Activated CD8-positive, alpha-beta T cell treated with anti-CD3 and anti-CD28 coated beads for 36 hours (primary cell): Measurements from ENCODE around the gene PCSK2. TPM values are rescaled to one million over a fixed set of nuclear protein-coding genes. Genes with fewer than 3 reads are reported as not detected.

Experiments used
- ATAC-seq: fragments of 200-7000 bp; cut with Tn5 transposase; one replicate; pipeline ENCODE4 v1.10.0; 2021; ENCODE audit warnings: mild to moderate bottlenecking, moderate library complexity
- CTCF ChIA-PET: fragments of 350-600 bp; sonication (Branson Sonifier 250); formaldehyde crosslinking; loops from one replicate; lab custom pipeline; 2021; ENCODE audit warnings: antibody characterized with exemption; lab: Charles Lee
- POLR2A ChIA-PET: fragments of 350-600 bp; sonication (Branson Sonifier 250); formaldehyde crosslinking; loops from one replicate; lab custom pipeline; 2021; ENCODE audit warnings: antibody characterized with exemption; lab: Charles Lee
- DNase-seq: peaks from one replicate; pipeline ENCODE4 v3.0.0-alpha.2; 2020
- H3K27ac Mint-ChIP-seq: one replicate; pipeline ENCODE4 v1.8.0; 2021; ENCODE audit warnings: mild to moderate bottlenecking, mixed read lengths
- H3K27me3 Mint-ChIP-seq: one replicate; pipeline ENCODE4 v1.8.0; 2021; ENCODE audit warnings: mixed read lengths
- H3K36me3 Mint-ChIP-seq: one replicate; pipeline ENCODE4 v1.8.0; 2021; ENCODE audit warnings: low read depth, mixed read lengths
- H3K4me1 Mint-ChIP-seq: one replicate; pipeline ENCODE4 v1.8.0; 2021; ENCODE audit warnings: low read depth, mixed read lengths
- H3K4me3 Mint-ChIP-seq: one replicate; pipeline ENCODE4 v1.8.0; 2021; ENCODE audit warnings: mild to moderate bottlenecking, moderate library complexity, mixed read lengths
- H3K9me3 Mint-ChIP-seq: one replicate; pipeline ENCODE4 v1.8.0; 2021; ENCODE audit warnings: mixed read lengths
- intact Hi-C: fragments of 100-400 bp; cut with micrococcal nuclease; formaldehyde crosslinking; loops from one replicate; pipeline ENCODE4 v1.10.0; 2022
- total RNA-seq, 2 experiments: library from RNA; stranded (reverse); gene quantifications; one replicate each; pipeline ENCODE4 v1.2.3, GENCODE V29; 2021
- TF ChIP-seq, protein P1 (sequence below): fragments of 200-600 bp; IDR thresholded peaks from one replicate; pipeline ENCODE4 v1.8.0; 2022; ENCODE audit warnings: antibody characterized with exemption, mild to moderate bottlenecking

The PCSK2 gene
- total RNA-seq, 2 experiments from 2014 or later: not detected

- ChIA-PET CTCF (interaction anchor here (1.3 kb wide), 1 partner anchor 11 kb away, joined by 3 read pairs; no protein-coding TSS in a partner anchor), POLR2A (no interaction called here)
- H3K9me3 Mint-ChIP-seq: no peaks in the 10 kb centered on the region
- H3K4me1 Mint-ChIP-seq: no peaks in the 10 kb centered on the region
- TF ChIP-seq, protein P1, sequence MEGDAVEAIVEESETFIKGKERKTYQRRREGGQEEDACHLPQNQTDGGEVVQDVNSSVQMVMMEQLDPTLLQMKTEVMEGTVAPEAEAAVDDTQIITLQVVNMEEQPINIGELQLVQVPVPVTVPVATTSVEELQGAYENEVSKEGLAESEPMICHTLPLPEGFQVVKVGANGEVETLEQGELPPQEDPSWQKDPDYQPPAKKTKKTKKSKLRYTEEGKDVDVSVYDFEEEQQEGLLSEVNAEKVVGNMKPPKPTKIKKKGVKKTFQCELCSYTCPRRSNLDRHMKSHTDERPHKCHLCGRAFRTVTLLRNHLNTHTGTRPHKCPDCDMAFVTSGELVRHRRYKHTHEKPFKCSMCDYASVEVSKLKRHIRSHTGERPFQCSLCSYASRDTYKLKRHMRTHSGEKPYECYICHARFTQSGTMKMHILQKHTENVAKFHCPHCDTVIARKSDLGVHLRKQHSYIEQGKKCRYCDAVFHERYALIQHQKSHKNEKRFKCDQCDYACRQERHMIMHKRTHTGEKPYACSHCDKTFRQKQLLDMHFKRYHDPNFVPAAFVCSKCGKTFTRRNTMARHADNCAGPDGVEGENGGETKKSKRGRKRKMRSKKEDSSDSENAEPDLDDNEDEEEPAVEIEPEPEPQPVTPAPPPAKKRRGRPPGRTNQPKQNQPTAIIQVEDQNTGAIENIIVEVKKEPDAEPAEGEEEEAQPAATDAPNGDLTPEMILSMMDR: no peak
- DNase-seq: no peak
- no peak for ATAC-seq
- H3K4me3 Mint-ChIP-seq: no peak overlapping the region
- intact Hi-C loops: no loop called here
- no peaks in the 10 kb centered on the region for H3K36me3 Mint-ChIP-seq
- no peak overlapping the region for H3K27ac Mint-ChIP-seq
- H3K27me3 Mint-ChIP-seq: no peaks in the 10 kb centered on the region
Measured at GRCh38 chr20:17298171-17298570, 71.3 kb downstream of the PCSK2 start.

GRCh38 chr20:17298751-17299150, 71.9 kb downstream of the PCSK2 start:
- intact Hi-C loops: no loop called here
- CTCF ChIA-PET: no interaction called here
- Mint-ChIP-seq H3K27me3 (no peaks in the 10 kb centered on the region), H3K36me3 (no peaks in the 10 kb centered on the region), H3K27ac (no peak overlapping the region), H3K4me3 (no peak overlapping the region), H3K4me1 (no peaks in the 10 kb centered on the region), H3K9me3 (no peaks in the 10 kb centered on the region)
- DNase-seq (no peak), ATAC-seq (no peak)
- POLR2A ChIA-PET: no interaction called here
- TF ChIP-seq, protein P1: no peak

- POLR2A ChIA-PET: interaction anchor here (0.6 kb wide), 1 partner anchor 216 kb away, joined by 3 read pairs; no protein-coding TSS in a partner anchor
- TF ChIP-seq, protein P1: no peak
- CTCF ChIA-PET: no interaction called here
- ATAC-seq: no peak
- no peaks in the 10 kb centered on the region for H3K36me3 Mint-ChIP-seq
- no peak overlapping the region for H3K27ac Mint-ChIP-seq
- H3K27me3 Mint-ChIP-seq: no peaks in the 10 kb centered on the region
- H3K9me3 Mint-ChIP-seq: no peaks in the 10 kb centered on the region
- DNase-seq: no peak
- H3K4me1 Mint-ChIP-seq: no peaks in the 10 kb centered on the region
- intact Hi-C loops: no loop called here
- no peak overlapping the region for H3K4me3 Mint-ChIP-seq
Measured at GRCh38 chr20:17300113-17300512, 73.3 kb downstream of the PCSK2 start.

GRCh38 chr20:17304774-17305173, 77.9 kb downstream of the PCSK2 start:
- H3K4me3 Mint-ChIP-seq: no peak overlapping the region
- POLR2A ChIA-PET: no interaction called here

GRCh38 chr20:17306427-17306826, 79.6 kb downstream of the PCSK2 start:
- Mint-ChIP-seq H3K4me3 (no peak overlapping the region), H3K9me3 (no peaks in the 10 kb centered on the region), H3K4me1 (no peaks in the 10 kb centered on the region), H3K36me3 (no peaks in the 10 kb centered on the region), H3K27me3 (no peaks in the 10 kb centered on the region), H3K27ac (no peak overlapping the region)
- ATAC-seq: no peak
- TF ChIP-seq, protein P1: no peak
- intact Hi-C loops: no loop called here
- CTCF ChIA-PET: no interaction called here
- DNase-seq: no peak
- POLR2A ChIA-PET: no interaction called here

More at GRCh38 chr20:17304774-17305173, 77.9 kb downstream of the PCSK2 start:
- Mint-ChIP-seq H3K27ac (no peak overlapping the region), H3K36me3 (no peaks in the 10 kb centered on the region), H3K4me1 (no peaks in the 10 kb centered on the region), H3K27me3 (no peaks in the 10 kb centered on the region), H3K9me3 (no peaks in the 10 kb centered on the region)
- ATAC-seq (no peak), DNase-seq (no peak)
- intact Hi-C loops: no loop called here
- CTCF ChIA-PET: no interaction called here
- TF ChIP-seq, protein P1: no peak
